Astrocyte of the cerebellum (primary cell): ENCODE data around the gene EPHB6.

Experiments
- DNase-seq: peaks from one replicate; pipeline ENCODE4 v3.0.0-alpha.2; 2011; ENCODE audit warnings: low read depth
- H3K4me3 ChIP-seq: 2 replicates; pipeline ENCODE4 v1.5.1; 2011; ENCODE audit warnings: mild to moderate bottlenecking, low read depth, low read length, moderate library complexity
- in situ Hi-C: cut with HindIII; loops from 2 replicates; pipeline ENCODE4 v1.10.0; 2017; ENCODE audit warnings: low sequenced_read_pairs
- TF ChIP-seq, protein P1 (sequence below): IDR thresholded peaks from 2 replicates; pipeline ENCODE4 v1.5.1; 2012; ENCODE audit warnings: low read length, low read depth, moderate library complexity, mild to moderate bottlenecking; ENCODE audit errors: missing control alignments

EPHB6 gene

DNA sequence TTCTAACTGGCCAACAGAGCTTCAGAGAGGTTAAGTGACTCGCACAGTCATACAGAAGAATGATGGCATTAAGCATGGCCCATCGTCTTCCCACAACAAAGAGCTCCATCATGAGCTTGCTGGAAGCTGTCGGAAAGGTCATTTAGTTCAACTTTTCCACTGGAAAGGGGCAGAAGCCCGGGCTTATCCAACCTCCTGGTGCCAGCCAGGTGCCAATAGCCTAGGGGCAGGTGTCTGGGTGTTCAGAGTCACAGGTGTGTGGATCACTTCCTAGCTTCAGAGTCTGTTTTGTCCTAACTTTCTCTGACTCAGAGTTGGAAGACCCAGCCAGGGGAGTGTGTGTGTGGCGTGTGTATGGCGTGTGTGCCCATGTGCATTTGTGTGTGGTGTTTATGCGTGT is 32.0 kb downstream of the EPHB6 start:
- TF ChIP-seq, protein P1, sequence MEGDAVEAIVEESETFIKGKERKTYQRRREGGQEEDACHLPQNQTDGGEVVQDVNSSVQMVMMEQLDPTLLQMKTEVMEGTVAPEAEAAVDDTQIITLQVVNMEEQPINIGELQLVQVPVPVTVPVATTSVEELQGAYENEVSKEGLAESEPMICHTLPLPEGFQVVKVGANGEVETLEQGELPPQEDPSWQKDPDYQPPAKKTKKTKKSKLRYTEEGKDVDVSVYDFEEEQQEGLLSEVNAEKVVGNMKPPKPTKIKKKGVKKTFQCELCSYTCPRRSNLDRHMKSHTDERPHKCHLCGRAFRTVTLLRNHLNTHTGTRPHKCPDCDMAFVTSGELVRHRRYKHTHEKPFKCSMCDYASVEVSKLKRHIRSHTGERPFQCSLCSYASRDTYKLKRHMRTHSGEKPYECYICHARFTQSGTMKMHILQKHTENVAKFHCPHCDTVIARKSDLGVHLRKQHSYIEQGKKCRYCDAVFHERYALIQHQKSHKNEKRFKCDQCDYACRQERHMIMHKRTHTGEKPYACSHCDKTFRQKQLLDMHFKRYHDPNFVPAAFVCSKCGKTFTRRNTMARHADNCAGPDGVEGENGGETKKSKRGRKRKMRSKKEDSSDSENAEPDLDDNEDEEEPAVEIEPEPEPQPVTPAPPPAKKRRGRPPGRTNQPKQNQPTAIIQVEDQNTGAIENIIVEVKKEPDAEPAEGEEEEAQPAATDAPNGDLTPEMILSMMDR = no peak
- in situ Hi-C loops = no loop called here

DNA sequence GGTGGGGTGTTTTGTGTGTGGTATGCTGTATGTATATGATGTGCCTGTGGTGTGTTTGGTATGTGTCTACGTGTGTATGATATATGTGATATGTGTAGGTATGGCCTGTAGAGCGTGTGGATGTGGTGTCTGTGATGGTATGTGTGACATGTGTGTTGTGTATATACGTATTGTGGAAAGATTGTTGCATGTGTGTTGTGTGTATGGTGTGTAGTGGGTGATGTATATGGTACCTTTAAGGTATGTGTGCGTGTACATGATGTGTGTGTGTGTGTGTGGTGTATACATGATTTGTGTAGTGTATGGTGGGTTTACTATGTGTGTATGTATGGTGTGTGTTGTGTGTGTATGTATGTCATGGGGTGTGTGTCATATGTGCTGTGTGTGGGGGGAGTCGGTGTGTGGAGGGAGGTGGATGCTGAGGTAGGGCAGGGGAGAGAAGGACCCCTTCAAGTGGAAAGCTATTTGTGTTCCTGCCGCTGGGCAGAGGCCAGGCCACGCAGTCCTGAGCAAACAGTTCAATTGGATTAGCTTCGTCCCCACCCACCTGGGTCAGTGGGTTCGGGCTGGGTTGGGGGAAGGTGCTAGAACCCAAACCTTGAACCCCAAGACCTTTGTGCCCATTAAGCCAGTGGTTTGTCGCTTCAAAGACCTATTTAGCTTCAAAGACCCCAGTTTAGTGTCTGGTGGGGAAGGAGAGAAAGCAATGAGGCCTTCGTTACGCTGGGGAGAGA is 32.6 kb downstream of the EPHB6 start:
- TF ChIP-seq, protein P1 = no peak
- no peak overlapping the region for H3K4me3 ChIP-seq
- DNase-seq = no peak
- in situ Hi-C loops = no loop called here

More for the DNA sequence above, 32.0 kb downstream of the EPHB6 start:
- H3K4me3 ChIP-seq = no peak overlapping the region
- no peak for DNase-seq

DNA sequence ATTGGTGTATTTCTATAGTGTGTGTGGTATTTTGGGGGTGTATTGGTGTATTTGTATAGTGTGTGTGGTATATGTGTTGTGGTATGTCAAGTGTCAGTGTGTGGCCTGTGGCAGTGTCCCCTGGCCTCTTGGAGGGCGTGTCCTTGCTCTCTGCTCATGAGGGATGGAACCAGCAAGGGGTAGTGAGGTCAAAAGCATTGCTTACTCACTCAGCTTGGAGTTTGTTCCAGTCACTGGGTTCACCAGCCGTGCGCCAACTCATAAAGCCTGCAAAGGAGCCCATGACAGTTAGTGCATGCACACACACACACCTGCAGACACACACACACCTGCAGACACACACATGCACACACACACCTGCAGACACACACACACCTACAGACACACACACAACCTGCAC is 34.9 kb downstream of the EPHB6 start:
- in situ Hi-C loops = no loop called here
- no peak overlapping the region for H3K4me3 ChIP-seq
- TF ChIP-seq, protein P1 = no peak
- no peak for DNase-seq

DNA sequence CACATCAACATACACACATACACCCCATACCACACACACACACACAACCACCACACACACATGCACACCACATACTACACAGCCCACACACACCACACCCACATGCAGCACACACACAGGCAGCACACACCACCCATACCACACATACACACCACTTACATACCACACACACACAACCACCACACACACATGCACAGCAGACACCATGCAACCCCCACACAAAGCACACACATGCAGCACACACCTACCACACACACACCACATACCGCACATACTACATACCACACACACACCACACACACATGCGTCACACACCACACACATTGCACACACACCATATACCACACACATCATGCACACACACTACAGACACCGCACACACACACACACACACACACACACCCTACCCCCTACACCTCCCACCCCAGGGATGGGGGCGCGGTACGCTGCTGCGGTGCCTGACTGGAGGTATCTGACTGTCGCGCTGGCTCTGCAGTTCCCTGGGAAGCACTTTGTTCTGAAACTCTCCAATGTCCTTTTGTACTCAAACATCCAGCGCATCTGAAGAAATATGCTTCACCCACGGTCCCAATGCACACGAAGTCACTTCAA is 36.1 kb downstream of the EPHB6 start:
- DNase-seq = no peak
- no peak overlapping the region for H3K4me3 ChIP-seq
- TF ChIP-seq, protein P1 = no peak
- in situ Hi-C loops = no loop called here

DNA sequence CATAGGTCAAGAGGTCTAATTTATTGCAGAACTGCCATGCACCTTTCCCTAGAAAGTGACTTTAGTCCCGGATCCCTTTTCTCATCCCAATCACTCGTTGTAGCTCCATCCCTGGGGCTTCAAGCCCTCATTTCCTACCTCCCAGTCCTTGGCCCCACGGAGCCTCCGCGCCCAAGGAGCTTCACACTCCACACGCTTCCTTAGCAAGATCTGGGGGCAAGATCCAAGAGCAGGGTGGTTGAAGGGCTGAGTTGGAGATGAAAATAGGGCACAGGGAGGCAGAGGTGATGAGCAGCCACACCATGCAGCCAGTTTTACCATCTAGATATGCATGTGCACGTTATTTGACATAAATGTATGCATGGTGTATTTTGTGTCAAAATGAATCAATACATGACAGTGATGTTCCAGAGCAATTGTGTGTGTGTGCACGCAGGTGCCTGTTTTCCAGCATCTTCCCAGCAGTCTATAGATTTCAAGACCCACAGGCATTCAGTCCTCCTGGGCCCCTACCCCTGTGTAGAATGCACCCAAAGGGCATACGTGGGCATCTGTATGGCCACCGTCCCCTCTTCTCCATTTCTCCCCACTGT is 36.7 kb downstream of the EPHB6 start:
- in situ Hi-C loops = no loop called here
- TF ChIP-seq, protein P1 = no peak
- no peak overlapping the region for H3K4me3 ChIP-seq
- DNase-seq = no peak

DNA sequence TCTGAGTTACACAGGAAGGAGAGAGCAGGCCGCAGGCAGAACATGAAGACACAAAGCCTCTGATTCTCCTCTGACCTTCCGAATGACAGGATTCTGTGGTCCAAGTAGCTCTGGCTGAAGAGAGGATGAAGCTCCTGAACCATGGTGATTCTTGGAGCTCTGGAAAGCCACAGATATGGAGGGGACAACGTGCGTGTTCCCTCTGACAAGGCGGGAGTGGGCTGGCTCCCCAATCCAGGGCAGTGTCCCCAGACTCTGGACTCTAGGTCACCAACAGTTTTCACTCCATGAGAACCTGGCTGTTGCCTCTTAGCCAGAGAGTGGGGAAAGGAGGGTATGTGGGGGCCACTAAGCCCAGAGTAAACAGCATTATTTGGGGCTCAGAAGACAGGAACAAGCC is 38.1 kb downstream of the EPHB6 start:
- no peak for DNase-seq
- in situ Hi-C loops = no loop called here

More for the DNA sequence above, 38.1 kb downstream of the EPHB6 start:
- H3K4me3 ChIP-seq = no peak overlapping the region
- TF ChIP-seq, protein P1 = no peak
